ENCODE results near the gene FAM210A.
"Not testable (repeated sequence)": the region's sequence is repeated elsewhere in the genome, so short reads cannot be mapped to it uniquely, and the experiment has no call there.

FAM210A gene

DNA sequence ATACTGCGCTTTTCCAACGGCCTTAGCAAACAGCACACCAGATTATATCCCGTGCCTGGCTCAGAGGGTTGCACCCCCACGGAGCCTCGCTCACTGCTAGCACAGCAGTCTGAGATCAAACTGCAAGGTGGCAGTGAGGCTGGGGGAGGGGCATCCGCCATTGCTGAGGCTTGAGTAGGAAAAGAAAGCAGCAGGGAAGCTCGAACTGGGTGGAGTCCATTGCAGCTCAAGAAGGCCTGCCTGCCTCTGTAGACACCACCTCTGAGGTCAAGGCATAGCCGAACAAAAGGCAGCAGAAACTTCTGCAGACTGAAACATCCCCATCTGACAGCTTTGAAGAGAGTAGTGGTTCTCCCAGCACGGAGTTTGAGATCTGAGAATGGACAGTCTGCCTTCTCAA lies 36.3 kb downstream of the FAM210A start:
- H3K27me3 ChIP-seq (ENCODE audit: insufficient read depth, poor library complexity, severe bottlenecking); H3K4me3 ChIP-seq (replicated peaks; ENCODE audit: insufficient read depth, low read length); H3K27ac ChIP-seq (replicated peaks); DNase-seq (ENCODE audit: low read depth in 1 of 2, low spot score in 1 of 2): not testable (repeated sequence)

DNA sequence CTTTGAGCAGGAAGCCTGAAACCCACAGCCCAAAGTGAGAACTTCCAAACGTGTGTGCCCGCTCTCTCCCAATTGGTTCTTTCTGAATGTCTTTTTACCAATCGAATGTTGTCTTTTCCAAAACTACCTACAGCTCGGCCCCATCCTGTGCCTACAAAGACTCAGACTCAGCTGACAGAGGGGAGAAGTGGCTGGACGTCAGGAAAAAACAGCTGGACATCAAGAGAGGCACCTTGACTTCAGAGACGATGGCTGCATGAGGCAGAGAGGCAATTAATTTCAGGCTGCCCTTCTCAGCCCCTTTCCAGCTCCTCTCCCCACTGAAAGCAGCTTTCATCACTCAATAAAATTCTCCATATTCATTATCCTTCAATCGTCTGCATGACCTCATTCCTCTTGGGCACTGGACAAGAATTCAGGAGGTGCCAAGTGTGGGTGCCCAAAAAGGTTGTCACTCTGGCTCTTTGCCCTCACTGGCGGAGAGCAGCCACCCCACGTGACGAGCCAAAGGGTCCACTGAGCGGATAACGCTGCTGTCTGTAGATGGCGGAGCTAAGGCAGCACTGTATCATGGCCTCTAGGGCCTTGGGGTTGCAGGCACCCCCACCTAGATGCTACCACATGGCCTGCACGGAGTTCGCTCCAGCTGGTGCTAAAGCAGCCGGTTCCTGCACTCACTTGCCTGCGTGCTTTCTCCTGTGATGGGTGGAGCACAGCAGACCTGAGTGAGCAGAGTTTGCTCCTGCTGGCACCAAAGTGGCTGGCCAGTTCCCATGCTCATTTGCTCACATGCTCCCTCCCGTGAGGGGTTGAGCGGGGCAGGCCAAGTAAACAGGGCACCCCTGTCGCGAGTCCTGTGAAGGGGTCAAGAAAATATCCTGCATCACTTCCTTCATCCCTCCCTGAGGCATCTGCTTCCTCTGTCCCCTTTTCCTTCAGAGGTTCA lies 37.9 kb downstream of the FAM210A start:
- DNase-seq (ENCODE audit: low read depth in 1 of 2, low spot score in 1 of 2), result no peak
- H3K27ac ChIP-seq (replicated peaks), result no peak overlapping the region
- no peaks in the 10 kb centered on the region for H3K27me3 ChIP-seq (ENCODE audit: insufficient read depth, poor library complexity, severe bottlenecking)
- TF ChIP-seq GABPA (IDR thresholded peaks at IDR 0.05; ENCODE audit: low read depth) (no peak), SPI1 (IDR thresholded peaks at IDR 0.05; ENCODE audit: borderline replicate concordance, low read depth) (no peak), POLR2AphosphoS5 (IDR thresholded peaks at IDR 0.05; ENCODE audit: low read depth) (no peak)
- TF ChIP-seq, protein P1, sequence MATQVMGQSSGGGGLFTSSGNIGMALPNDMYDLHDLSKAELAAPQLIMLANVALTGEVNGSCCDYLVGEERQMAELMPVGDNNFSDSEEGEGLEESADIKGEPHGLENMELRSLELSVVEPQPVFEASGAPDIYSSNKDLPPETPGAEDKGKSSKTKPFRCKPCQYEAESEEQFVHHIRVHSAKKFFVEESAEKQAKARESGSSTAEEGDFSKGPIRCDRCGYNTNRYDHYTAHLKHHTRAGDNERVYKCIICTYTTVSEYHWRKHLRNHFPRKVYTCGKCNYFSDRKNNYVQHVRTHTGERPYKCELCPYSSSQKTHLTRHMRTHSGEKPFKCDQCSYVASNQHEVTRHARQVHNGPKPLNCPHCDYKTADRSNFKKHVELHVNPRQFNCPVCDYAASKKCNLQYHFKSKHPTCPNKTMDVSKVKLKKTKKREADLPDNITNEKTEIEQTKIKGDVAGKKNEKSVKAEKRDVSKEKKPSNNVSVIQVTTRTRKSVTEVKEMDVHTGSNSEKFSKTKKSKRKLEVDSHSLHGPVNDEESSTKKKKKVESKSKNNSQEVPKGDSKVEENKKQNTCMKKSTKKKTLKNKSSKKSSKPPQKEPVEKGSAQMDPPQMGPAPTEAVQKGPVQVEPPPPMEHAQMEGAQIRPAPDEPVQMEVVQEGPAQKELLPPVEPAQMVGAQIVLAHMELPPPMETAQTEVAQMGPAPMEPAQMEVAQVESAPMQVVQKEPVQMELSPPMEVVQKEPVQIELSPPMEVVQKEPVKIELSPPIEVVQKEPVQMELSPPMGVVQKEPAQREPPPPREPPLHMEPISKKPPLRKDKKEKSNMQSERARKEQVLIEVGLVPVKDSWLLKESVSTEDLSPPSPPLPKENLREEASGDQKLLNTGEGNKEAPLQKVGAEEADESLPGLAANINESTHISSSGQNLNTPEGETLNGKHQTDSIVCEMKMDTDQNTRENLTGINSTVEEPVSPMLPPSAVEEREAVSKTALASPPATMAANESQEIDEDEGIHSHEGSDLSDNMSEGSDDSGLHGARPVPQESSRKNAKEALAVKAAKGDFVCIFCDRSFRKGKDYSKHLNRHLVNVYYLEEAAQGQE (IDR thresholded peaks at IDR 0.05; ENCODE audit: insufficient replicate concordance, low read depth), result no peak
- TF ChIP-seq, protein P2, sequence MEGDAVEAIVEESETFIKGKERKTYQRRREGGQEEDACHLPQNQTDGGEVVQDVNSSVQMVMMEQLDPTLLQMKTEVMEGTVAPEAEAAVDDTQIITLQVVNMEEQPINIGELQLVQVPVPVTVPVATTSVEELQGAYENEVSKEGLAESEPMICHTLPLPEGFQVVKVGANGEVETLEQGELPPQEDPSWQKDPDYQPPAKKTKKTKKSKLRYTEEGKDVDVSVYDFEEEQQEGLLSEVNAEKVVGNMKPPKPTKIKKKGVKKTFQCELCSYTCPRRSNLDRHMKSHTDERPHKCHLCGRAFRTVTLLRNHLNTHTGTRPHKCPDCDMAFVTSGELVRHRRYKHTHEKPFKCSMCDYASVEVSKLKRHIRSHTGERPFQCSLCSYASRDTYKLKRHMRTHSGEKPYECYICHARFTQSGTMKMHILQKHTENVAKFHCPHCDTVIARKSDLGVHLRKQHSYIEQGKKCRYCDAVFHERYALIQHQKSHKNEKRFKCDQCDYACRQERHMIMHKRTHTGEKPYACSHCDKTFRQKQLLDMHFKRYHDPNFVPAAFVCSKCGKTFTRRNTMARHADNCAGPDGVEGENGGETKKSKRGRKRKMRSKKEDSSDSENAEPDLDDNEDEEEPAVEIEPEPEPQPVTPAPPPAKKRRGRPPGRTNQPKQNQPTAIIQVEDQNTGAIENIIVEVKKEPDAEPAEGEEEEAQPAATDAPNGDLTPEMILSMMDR (IDR thresholded peaks at IDR 0.05; ENCODE audit: insufficient read depth, low read length), result no peak
- no peak overlapping the region for H3K4me3 ChIP-seq (replicated peaks; ENCODE audit: insufficient read depth, low read length)

DNA sequence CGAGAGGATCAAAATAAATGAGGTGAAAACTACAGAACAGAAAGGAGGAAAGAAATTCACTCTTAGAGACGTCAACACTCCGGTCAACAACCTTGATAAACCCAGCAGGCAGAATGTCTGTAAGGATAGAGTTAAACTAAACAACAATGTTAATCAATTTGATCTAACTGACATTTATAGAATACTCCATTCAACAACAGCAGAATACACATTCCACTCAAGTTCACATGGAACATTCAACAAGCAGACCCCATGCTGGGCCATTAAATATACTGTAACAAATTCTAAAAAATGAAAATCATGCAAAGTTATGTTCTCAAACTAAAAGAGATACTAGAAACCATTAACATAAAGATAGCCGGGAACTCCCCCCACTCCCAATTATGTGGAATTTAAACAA lies 41.8 kb downstream of the FAM210A start:
- Histone ChIP-seq H3K27ac (replicated peaks) (no peak overlapping the region), H3K27me3 (ENCODE audit: insufficient read depth, poor library complexity, severe bottlenecking) (no peaks in the 10 kb centered on the region), H3K4me3 (replicated peaks; ENCODE audit: insufficient read depth, low read length) (no peak overlapping the region)
- TF ChIP-seq, protein P1 (IDR thresholded peaks at IDR 0.05; ENCODE audit: insufficient replicate concordance, low read depth), result no peak
- TF ChIP-seq GABPA (IDR thresholded peaks at IDR 0.05; ENCODE audit: low read depth), result no peak
- TF ChIP-seq, protein P2 (IDR thresholded peaks at IDR 0.05; ENCODE audit: insufficient read depth, low read length), result no peak
- TF ChIP-seq SPI1 (IDR thresholded peaks at IDR 0.05; ENCODE audit: borderline replicate concordance, low read depth), result no peak
- no peak for TF ChIP-seq POLR2AphosphoS5 (IDR thresholded peaks at IDR 0.05; ENCODE audit: low read depth)
- no peak for DNase-seq (ENCODE audit: low read depth in 1 of 2, low spot score in 1 of 2)

DNA sequence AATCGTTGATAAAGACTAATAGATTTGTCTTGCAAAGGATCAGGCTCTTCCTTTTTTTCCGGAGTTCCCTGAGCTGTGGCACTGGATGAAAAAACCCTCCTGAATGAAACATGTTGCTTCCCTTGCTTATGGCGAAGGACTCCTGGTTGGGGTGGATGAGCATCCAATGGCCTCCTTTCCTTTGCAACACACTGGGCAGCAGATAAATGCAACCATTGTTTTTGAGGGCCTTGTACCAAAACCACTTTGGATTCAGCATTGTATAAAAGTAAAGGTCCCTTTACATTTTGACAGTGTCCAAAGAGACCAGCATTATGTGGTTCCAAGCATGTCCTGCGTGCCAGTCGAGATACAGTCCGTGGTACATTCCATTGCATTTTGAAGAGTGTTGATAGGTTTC lies 44.7 kb downstream of the FAM210A start:
- no peak for DNase-seq (ENCODE audit: low read depth in 1 of 2, low spot score in 1 of 2)
- Histone ChIP-seq H3K27me3 (ENCODE audit: insufficient read depth, poor library complexity, severe bottlenecking) (no peaks in the 10 kb centered on the region), H3K4me3 (replicated peaks; ENCODE audit: insufficient read depth, low read length) (no peak overlapping the region), H3K27ac (replicated peaks) (no peak overlapping the region)
- TF ChIP-seq GABPA (IDR thresholded peaks at IDR 0.05; ENCODE audit: low read depth), result no peak
- TF ChIP-seq, protein P1 (IDR thresholded peaks at IDR 0.05; ENCODE audit: insufficient replicate concordance, low read depth), result no peak
- TF ChIP-seq POLR2AphosphoS5 (IDR thresholded peaks at IDR 0.05; ENCODE audit: low read depth), result no peak
- TF ChIP-seq, protein P2 (IDR thresholded peaks at IDR 0.05; ENCODE audit: insufficient read depth, low read length), result no peak
- no peak for TF ChIP-seq SPI1 (IDR thresholded peaks at IDR 0.05; ENCODE audit: borderline replicate concordance, low read depth)

Data from HL-60 (cell line).